IMR-90 (cell line): Measurements from ENCODE around the gene RBPJ. TPM values are rescaled to one million over a fixed set of nuclear protein-coding genes. Genes with fewer than 3 reads are reported as not detected.

ENCODE experiments used
- ATAC-seq: fragments of 200-7000 bp; cut with Tn5 transposase; 2 replicates; pipeline ENCODE4 v1.9.1; 2020; ENCODE audit warnings: low read depth, mild to moderate bottlenecking, moderate library complexity
- Bru-seq: library from RNA; stranded (reverse); fragments of 400-500 nt; gene quantifications from one replicate; lab custom pipeline; 2021; lab: Mats Ljungman, UMichigan
- BruChase-seq, 2 experiments: library from RNA; stranded (reverse); fragments of 400-500 nt; gene quantifications; one replicate each; lab custom pipeline; 2021; lab: Mats Ljungman, UMichigan
- BruUV-seq: library from RNA; stranded (reverse); fragments of 400-500 nt; replicated peaks from 2 replicates; lab custom pipeline; 2021; lab: Mats Ljungman, UMichigan
- CTCF ChIA-PET: fragments of 300-600 bp; formaldehyde crosslinking; extraction: SDS; loops from one replicate; lab custom pipeline; 2021; ENCODE audit warnings: antibody characterized with exemption; lab: Yijun Ruan, JAX
- POLR2A ChIA-PET: fragments of 300-600 bp; sonication (Branson Sonifier 250); formaldehyde crosslinking; loops from one replicate; lab custom pipeline; 2022; ENCODE audit warnings: antibody characterized with exemption; ENCODE audit not compliant: unreplicated experiment; lab: Charles Lee
- DNase-seq: peaks from one replicate; pipeline ENCODE4 v3.0.0; 2013
- H2AFZ ChIP-seq: replicated peaks from 2 replicates; pipeline ENCODE3; 2013; ENCODE audit warnings: low read length, mild to moderate bottlenecking; ENCODE audit not compliant: poor library complexity
- H2AK5ac ChIP-seq: 2 replicates; pipeline ENCODE4 v1.6.1; 2013; ENCODE audit warnings: low read depth, low read length, inconsistent platforms
- H2AK9ac ChIP-seq: replicated peaks from 2 replicates; pipeline ENCODE3; 2013; ENCODE audit warnings: mild to moderate bottlenecking, low read depth, low read length, moderate library complexity; ENCODE audit not compliant: poor library complexity
- H2BK120ac ChIP-seq: 2 replicates; pipeline ENCODE4 v1.6.1; 2013; ENCODE audit warnings: low read depth, low read length, inconsistent platforms
- H2BK15ac ChIP-seq: 3 replicates; pipeline ENCODE4 v1.6.1; 2013; ENCODE audit warnings: low read depth, low read length, inconsistent platforms
- H2BK20ac ChIP-seq: 2 replicates; pipeline ENCODE4 v1.6.1; 2013; ENCODE audit warnings: low read depth, mild to moderate bottlenecking, inconsistent platforms, low read length, moderate library complexity
- H2BK5ac ChIP-seq: 2 replicates; pipeline ENCODE4 v1.6.1; 2013; ENCODE audit warnings: mild to moderate bottlenecking, low read depth, low read length, inconsistent platforms; ENCODE audit not compliant: poor library complexity, severe bottlenecking
- H3K14ac ChIP-seq: replicated peaks from 2 replicates; pipeline ENCODE4 v1.6.1; 2013; ENCODE audit warnings: low read depth, low read length, inconsistent platforms
- H3K18ac ChIP-seq: 2 replicates; pipeline ENCODE4 v1.6.1; 2013; ENCODE audit warnings: low read depth, low read length, control low read depth
- H3K23ac ChIP-seq: 2 replicates; pipeline ENCODE4 v1.6.1; 2013; ENCODE audit warnings: low read depth, low read length, inconsistent platforms
- H3K27ac ChIP-seq: 2 replicates; pipeline ENCODE4 v1.5.1; 2013; ENCODE audit warnings: mild to moderate bottlenecking, control low read depth, low read length; ENCODE audit not compliant: insufficient read depth
- H3K27me3 ChIP-seq: 2 replicates; pipeline ENCODE4 v1.6.1; 2013; ENCODE audit warnings: low read length; ENCODE audit not compliant: control insufficient read depth, insufficient read depth
- H3K36me3 ChIP-seq: 2 replicates; pipeline ENCODE4 v1.6.1; 2013; ENCODE audit warnings: low read length, mixed read lengths; ENCODE audit not compliant: control insufficient read depth, insufficient read depth
- H3K4ac ChIP-seq: 2 replicates; pipeline ENCODE4 v1.6.1; 2013; ENCODE audit warnings: low read depth, low read length, inconsistent platforms
- H3K4me1 ChIP-seq: 2 replicates; pipeline ENCODE4 v1.6.1; 2013; ENCODE audit warnings: low read length, mixed read lengths; ENCODE audit not compliant: control insufficient read depth, insufficient read depth
- H3K4me2 ChIP-seq: 2 replicates; pipeline ENCODE4 v1.6.1; 2013; ENCODE audit warnings: low read depth, mild to moderate bottlenecking, control low read depth, low read length, moderate library complexity
- H3K4me3 ChIP-seq: 2 replicates; pipeline ENCODE4 v1.5.1; 2013; ENCODE audit warnings: low read depth, mild to moderate bottlenecking, control low read depth, low read length, moderate library complexity; ENCODE audit not compliant: insufficient read depth
- H3K56ac ChIP-seq: 2 replicates; pipeline ENCODE4 v1.6.1; 2013; ENCODE audit warnings: low read length, inconsistent platforms; ENCODE audit not compliant: insufficient read depth; ENCODE audit errors: extremely low read depth
- H3K79me1 ChIP-seq, 2 experiments: 2 replicates each; pipeline ENCODE4 v1.6.1; 2013; ENCODE audit warnings: low read length in 2 of 2, inconsistent platforms in 1 of 2, low read depth in 1 of 2
- H3K9ac ChIP-seq: 2 replicates; pipeline ENCODE4 v1.6.1; 2013; ENCODE audit warnings: low read depth, low read length, control low read depth
- H3K9me1 ChIP-seq: 2 replicates; pipeline ENCODE4 v1.6.1; 2013; ENCODE audit warnings: low read length, inconsistent platforms; ENCODE audit not compliant: insufficient read depth
- H3K9me3 ChIP-seq: 2 replicates; pipeline ENCODE4 v1.6.1; 2013; ENCODE audit warnings: low read length; ENCODE audit not compliant: control insufficient read depth, insufficient read depth
- H4K20me1 ChIP-seq: 2 replicates; pipeline ENCODE4 v1.6.1; 2013; ENCODE audit warnings: low read length, inconsistent platforms; ENCODE audit not compliant: insufficient read depth
- H4K5ac ChIP-seq: 2 replicates; pipeline ENCODE4 v1.6.1; 2013; ENCODE audit warnings: mild to moderate bottlenecking, low read depth, low read length, control low read depth
- H4K8ac ChIP-seq, 2 experiments: 2 replicates each; pipeline ENCODE4 v1.6.1; 2013; ENCODE audit warnings: low read depth in 2 of 2, low read length in 2 of 2, control low read depth in 1 of 2, inconsistent platforms in 1 of 2
- H4K91ac ChIP-seq: 2 replicates; pipeline ENCODE4 v1.6.1; 2013; ENCODE audit warnings: low read depth, low read length, inconsistent platforms; ENCODE audit not compliant: insufficient read depth
- BHLHE40 ChIP-seq: fragments of 150-350 bp; IDR thresholded peaks from 2 replicates; pipeline ENCODE4 v1.6.1; 2016; ENCODE audit warnings: mild to moderate bottlenecking, low read depth, low read length
- CEBPB ChIP-seq: IDR thresholded peaks from 2 replicates; pipeline ENCODE4 v1.6.1; 2012; ENCODE audit warnings: low read depth, low read length, improper control_type of control experiment
- CHD1 ChIP-seq: IDR thresholded peaks from 2 replicates; pipeline ENCODE4 v1.6.1; 2012; ENCODE audit warnings: low read depth, low read length, improper control_type of control experiment
- CTCF ChIP-seq: conservative IDR thresholded peaks from 2 replicates; pipeline ENCODE4 v1.5.1; 2012; ENCODE audit warnings: mild to moderate bottlenecking, low read depth, low read length, improper control_type of control experiment
- ELK1 ChIP-seq: fragments of 150-350 bp; IDR thresholded peaks from 2 replicates; pipeline ENCODE4 v1.6.1; 2016; ENCODE audit warnings: low read depth, mild to moderate bottlenecking, low read length, moderate library complexity, borderline replicate concordance
- FOS ChIP-seq: fragments of 150-350 bp; IDR thresholded peaks from 2 replicates; pipeline ENCODE4 v1.6.1; 2016; ENCODE audit warnings: low read depth, low read length
- MAFK ChIP-seq: IDR thresholded peaks from 2 replicates; pipeline ENCODE4 v1.6.1; 2012; ENCODE audit warnings: low read depth, low read length, improper control_type of control experiment
- MXI1 ChIP-seq: IDR thresholded peaks from 2 replicates; pipeline ENCODE4 v1.6.1; 2012; ENCODE audit warnings: low read depth, mild to moderate bottlenecking, low read length, moderate library complexity, borderline replicate concordance
- NFE2L2 ChIP-seq: fragments of 150-350 bp; IDR thresholded peaks from 2 replicates; pipeline ENCODE4 v1.6.1; 2016; ENCODE audit warnings: low read depth, mild to moderate bottlenecking, low read length
- POLR2A ChIP-seq: IDR thresholded peaks from 2 replicates; pipeline ENCODE4 v1.6.1; 2012; ENCODE audit warnings: mild to moderate bottlenecking, low read depth, low read length
- RAD21 ChIP-seq: IDR thresholded peaks from 2 replicates; pipeline ENCODE4 v1.6.1; 2012; ENCODE audit warnings: low read length, improper control_type of control experiment
- RFX5 ChIP-seq: IDR thresholded peaks from 2 replicates; pipeline ENCODE4 v1.8.0; 2012; ENCODE audit warnings: low read depth, mild to moderate bottlenecking, low read length, moderate library complexity
- WGBS, 2 experiments: methylation state at CpG; one replicate each; pipeline versions ENCODE4 v1.1.5 to v1.1.7; 2013; ENCODE audit warnings: missing lambda C conversion rate in 2 of 2; ENCODE audit not compliant: insufficient read length in 1 of 2; ENCODE audit errors: extremely low coverage in 2 of 2; 5-methylcytosine and 5-hydroxymethylcytosine counted together
- dilution Hi-C: fragments of 300-500 bp; cut with HindIII; formaldehyde crosslinking; loops from one replicate; pipeline ENCODE4 v1.14.3; 2018; ENCODE audit warnings: low sequenced_read_pairs; ENCODE audit not compliant: unreplicated experiment
- in situ Hi-C: fragments of 300-500 bp; cut with MboI; formaldehyde crosslinking; loops from 3 replicates; pipeline ENCODE4 v1.14.3; 2019; ENCODE audit warnings: low sequenced_read_pairs, inconsistent platforms, mixed read lengths
- intact Hi-C: fragments of 100-400 bp; cut with micrococcal nuclease; formaldehyde crosslinking; loops from 2 replicates; pipeline ENCODE4 v1.10.0; 2022
- long read RNA-seq: library from polyadenylated mRNA; unstranded; transcript quantifications from one replicate; pipeline ENCODE4 v2.0.0, GENCODE V29; 2021; ENCODE audit not compliant: unreplicated experiment
- polyA plus RNA-seq, 3 experiments: library from polyadenylated mRNA; depleted of rRNA; stranded (reverse); fragments of >200 nt; gene quantifications; 2 replicates each; pipeline ENCODE4 v1.2.3, GENCODE V29; 2012; ENCODE audit warnings: low replicate concordance in 1 of 3
- total RNA-seq: library from RNA; depleted of rRNA; stranded (reverse); fragments of >200 nt; gene quantifications from 2 replicates; pipeline ENCODE4 v1.2.3, GENCODE V29; 2012; rRNA removed

The RBPJ gene
- total RNA-seq (148 and 172 TPM in 2 replicates), polyA plus RNA-seq (2012; rRNA removed) (49.3 and 50.3 TPM in 2 replicates), Bru-seq, nascent RNA (percentile 98 among the genes with signal in this experiment), BruChase-seq, experiment 1, labeled RNA remaining after a 6-hour chase (percentile 99 among the genes with signal in this experiment), BruChase-seq, experiment 2, labeled RNA remaining after a 2-hour chase (percentile 99 among the genes with signal in this experiment)
- polyA plus RNA-seq (2012; cell fraction: cytosol; rRNA removed), result 12.3 and 12.6 TPM in 2 replicates
- polyA plus RNA-seq (2012; cell fraction: nucleus; rRNA removed; ENCODE audit: low replicate concordance), result 34.5 and 215 TPM in 2 replicates
- long read RNA-seq, full-length matches to known transcripts, result 95 of 155 reads
- long read RNA-seq, partial matches to known transcripts, result 16 of 155 reads
- long read RNA-seq, other reads (novel, unspliced or antisense), result 44 of 155 reads

- BruUV-seq, result no TSS peak
- no peaks in the 10 kb centered on the region for H3K27me3 ChIP-seq
- intact Hi-C loops (loop anchor here (1.0 to 10.0 kb wide), 9 partner anchors 83 to 544 kb away; partner anchors contain the start of gene STIM2), in situ Hi-C loops (loop anchor here (5.0 to 10.0 kb wide), 4 partner anchors 146 to 404 kb away; no protein-coding TSS in a partner anchor), dilution Hi-C loops (no loop called here)
- H3K36me3 ChIP-seq, result no peaks in the 10 kb centered on the region
- H4K8ac ChIP-seq, result peak within 1 kb of the TSS; percentile 65 to 78
- peak within 1 kb of the TSS; percentile 93 for H3K27ac ChIP-seq
- peak within 1 kb of the TSS; percentile 90 for H4K91ac ChIP-seq
- DNase-seq (peak; percentile 99), ATAC-seq (peak; percentile 72)
- peak within 1 kb of the TSS; percentile 99 for H3K23ac ChIP-seq
- peak within 1 kb of the TSS; percentile 100 for H3K4me3 ChIP-seq
- H3K56ac ChIP-seq, result peak within 1 kb of the TSS; percentile 85
- CTCF ChIA-PET, result interaction anchor here (0.6 kb wide), 1 partner anchor 36 kb away, joined by 6 read pairs; no protein-coding TSS in a partner anchor
- H2AK5ac ChIP-seq, result peak within 1 kb of the TSS; percentile 79
- peaks cover 5% of the 10 kb centered on the region; the same call in 1 of the 2 replicates for H3K4me1 ChIP-seq
- H4K5ac ChIP-seq, result peak within 1 kb of the TSS; percentile 96
- H3K14ac ChIP-seq, result peak within 1 kb of the TSS; percentile 95
- H3K79me1 ChIP-seq, result peaks cover 3 to 26% of the 10 kb centered on the region in 2 experiments; a peak in 2 of 4 replicates
- H2BK5ac ChIP-seq, result peak within 1 kb of the TSS; percentile 83
- peak within 1 kb of the TSS; percentile 46 for H3K18ac ChIP-seq
- peak within 1 kb of the TSS; percentile 66 for H2BK120ac ChIP-seq
- H3K9me3 ChIP-seq, result no peaks in the 10 kb centered on the region
- H2BK20ac ChIP-seq, result peak within 1 kb of the TSS; percentile 16
- 0% methylated on average over 26 of the region's 102 CpGs; no CpG with 5 or more reads in 1 of the 2 experiments for WGBS, 2 experiments
- peak within 1 kb of the TSS; percentile 78 for H3K4me2 ChIP-seq
- H4K20me1 ChIP-seq, result peaks cover 29% of the 10 kb centered on the region; the same call in 1 of the 2 replicates
- POLR2A ChIA-PET, result no interaction called here
- peak within 1 kb of the TSS; percentile 94 for H2AK9ac ChIP-seq
- H3K9me1 ChIP-seq, result 0 out of 2 replicates have a peak, but pooled peaks cover 3% of the 10 kb centered on the region
- H3K9ac ChIP-seq, result peak within 1 kb of the TSS; percentile 94
- H2BK15ac ChIP-seq, result peak within 1 kb of the TSS; percentile 18; the same call in 1 of the 3 replicates
- peak within 1 kb of the TSS; percentile 93 for H2AFZ ChIP-seq
- peak within 1 kb of the TSS; percentile 95 for H3K4ac ChIP-seq
- peak; percentile 88 for TF ChIP-seq POLR2A
- peak; percentile 17; the same call in 1 of the 2 replicates for TF ChIP-seq MXI1
- peak; percentile 28; the same call in 1 of the 2 replicates for TF ChIP-seq RAD21
- TF ChIP-seq BHLHE40, result no peak
- TF ChIP-seq NFE2L2, result no peak
- TF ChIP-seq CHD1, result no peak
- TF ChIP-seq ELK1, result no peak
- TF ChIP-seq MAFK, result no peak
- TF ChIP-seq FOS, result no peak
- no peak for TF ChIP-seq CEBPB
- TF ChIP-seq RFX5, result no peak
- TF ChIP-seq CTCF, result no peak
These were observed at the start of gene RBPJ for GRCh38 chr4:26320538-26321372. Gene RBPJ (plus strand): TSS chr4:26321014. CDS start chr4:26321029, 15 bp downstream.
